OCI-M1 (cell line): Measurements from ENCODE around the gene RPUSD1.
A peak's percentile ranks its signal among the peaks of the same experiment; 100 is the strongest.
"Not testable (repeated sequence)": the region's sequence is repeated elsewhere in the genome, so short reads cannot be mapped to it uniquely, and the experiment has no call there.

ENCODE experiments used
- DNase-seq: peaks from one replicate; lab custom pipeline; 2025; lab: John Stamatoyannopoulos, UW

RPUSD1 gene

GRCh38 chr16:747978-748746 is 40.0 kb downstream of the RPUSD1 start:
- DNase-seq = no peak

- DNase-seq = no peak
Measured at GRCh38 chr16:746637-747036, 41.5 kb downstream of the RPUSD1 start.

GRCh38 chr16:745739-746138 is 42.4 kb downstream of the RPUSD1 start:
- DNase-seq = peak; percentile 51

GRCh38 chr16:743794-744500 is 44.2 kb downstream of the RPUSD1 start:
- DNase-seq = no peak

- not testable (repeated sequence) for DNase-seq
Measured at GRCh38 chr16:742894-743293, 45.3 kb downstream of the RPUSD1 start.

- DNase-seq = no peak
Measured at GRCh38 chr16:741986-742629, 46.1 kb downstream of the RPUSD1 start.

GRCh38 chr16:740764-741505 is 47.2 kb downstream of the RPUSD1 start, which contains the start of gene CIAO3:
TSS of gene CIAO3 (minus strand) at chr16:740997. CDS start at chr16:740985, 12 bp downstream.
- DNase-seq = peak; percentile 91

GRCh38 chr16:740459-740763 is 47.8 kb downstream of the RPUSD1 start:
- DNase-seq = peak; percentile 38

GRCh38 chr16:739560-740458 is 48.4 kb downstream of the RPUSD1 start:
- no peak for DNase-seq

- DNase-seq = no peak
Measured at GRCh38 chr16:736936-737481, 51.2 kb downstream of the RPUSD1 start.

GRCh38 chr16:735982-736453 is 52.2 kb downstream of the RPUSD1 start:
- DNase-seq = no peak

GRCh38 chr16:734981-735881 is 53.0 kb downstream of the RPUSD1 start:
- no peak for DNase-seq
